B cell (primary cell): ENCODE measurements around the gene KLHDC8A. TPM values are rescaled to one million over a fixed set of nuclear protein-coding genes. Genes with fewer than 3 reads are reported as not detected.
"Not testable (repeated sequence)": the region's sequence is repeated elsewhere in the genome, so short reads cannot be mapped to it uniquely, and the experiment has no call there.

Experiments used
- ATAC-seq: fragments of 200-7000 bp; cut with Tn5 transposase; one replicate; pipeline ENCODE4 v1.10.0; 2021; ENCODE audit warnings: low read depth, mild to moderate bottlenecking, moderate number of reproducible peaks, moderate library complexity
- CTCF ChIA-PET: fragments of 350-600 bp; sonication (Branson Sonifier 250); formaldehyde crosslinking; loops from one replicate; lab custom pipeline; 2021; ENCODE audit warnings: antibody characterized with exemption, inconsistent platforms; lab: Charles Lee
- POLR2A ChIA-PET: fragments of 350-600 bp; sonication (Branson Sonifier 250); formaldehyde crosslinking; loops from one replicate; lab custom pipeline; 2021; ENCODE audit warnings: antibody characterized with exemption; lab: Charles Lee
- DNase-seq: peaks from one replicate; pipeline ENCODE4 v3.0.0; 2013
- H2AFZ ChIP-seq: 2 replicates; pipeline ENCODE4 v1.6.1; 2012; ENCODE audit warnings: mild to moderate bottlenecking, low read depth, low read length; ENCODE audit not compliant: insufficient read depth, poor library complexity, severe bottlenecking
- H3K27ac ChIP-seq, 2 donors: 1 replicate in 1 of 2; 2 replicates in 1 of 2; pipeline ENCODE4 v1.5.1; 2012 to 2013; ENCODE audit warnings: low read length in 2 of 2, mild to moderate bottlenecking in 2 of 2, moderate library complexity in 1 of 2
- H3K27me3 ChIP-seq, 4 experiments: fragments of 200-600 bp in 1 of 4; sonication (generic) in 1 of 4; replicated peaks in 1 of 4; 1 replicate in 2 of 4; 2 replicates in 2 of 4; pipeline versions ENCODE4 v1.6.1 to v1.7.0; 2013 to 2016; ENCODE audit warnings: low read length in 3 of 4, mild to moderate bottlenecking in 2 of 4, mixed read lengths in 1 of 4, moderate library complexity in 1 of 4; ENCODE audit not compliant: insufficient read depth in 4 of 4, control insufficient read depth in 3 of 4; ENCODE audit errors: control extremely low read depth in 1 of 4
- H3K36me3 ChIP-seq, 2 experiments: replicated peaks in 1 of 2; 1 replicate in 1 of 2; 2 replicates in 1 of 2; pipeline versions ENCODE4 v1.6.1 to v1.7.1; 2013; ENCODE audit warnings: low read length in 1 of 2; ENCODE audit not compliant: insufficient read depth in 2 of 2, control insufficient read depth in 1 of 2; ENCODE audit errors: control extremely low read depth in 1 of 2, extremely low read depth in 1 of 2
- H3K4me1 ChIP-seq, 2 donors: fragments of 200-600 bp in 1 of 2; sonication (generic) in 1 of 2; 1 replicate in 1 of 2; 2 replicates in 1 of 2; pipeline versions ENCODE4 v1.5.1 to v1.6.1; 2013 to 2017; ENCODE audit warnings: low read length in 2 of 2; ENCODE audit not compliant: control insufficient read depth in 2 of 2, insufficient read depth in 2 of 2
- H3K4me2 ChIP-seq: replicated peaks from 2 replicates; pipeline ENCODE3; 2012; ENCODE audit warnings: mild to moderate bottlenecking, low read depth, low read length; ENCODE audit not compliant: poor library complexity, severe bottlenecking
- H3K4me3 ChIP-seq, 5 experiments: fragments of 200-600 bp in 1 of 5; sonication (generic) in 1 of 5; 1 replicate in 3 of 5; 2 replicates in 2 of 5; pipeline versions ENCODE4 v1.5.1 to v1.7.0; 2011 to 2016; ENCODE audit warnings: low read length in 4 of 5, mild to moderate bottlenecking in 4 of 5, low read depth in 2 of 5, control low read depth in 1 of 5, moderate library complexity in 1 of 5; ENCODE audit not compliant: insufficient read depth in 1 of 5; ENCODE audit errors: control extremely low read depth in 1 of 5, extremely low read depth in 1 of 5
- H3K79me2 ChIP-seq: fragments of 200-600 bp; sonication (generic); one replicate; pipeline ENCODE4 v1.6.0; 2016; ENCODE audit warnings: low read length; ENCODE audit not compliant: control insufficient read depth, insufficient read depth
- H3K9ac ChIP-seq: fragments of 200-600 bp; sonication (generic); 2 replicates; pipeline ENCODE4 v1.6.1; 2017; ENCODE audit warnings: mild to moderate bottlenecking, low read length, moderate library complexity
- H3K9me3 ChIP-seq, 3 donors: one replicate each; pipeline versions ENCODE4 v1.6.1 to v1.7.1; 2013; ENCODE audit warnings: low read length in 2 of 3; ENCODE audit not compliant: control insufficient read depth in 2 of 3, insufficient read depth in 1 of 3; ENCODE audit errors: control extremely low read depth in 1 of 3
- H4K20me1 ChIP-seq: 2 replicates; pipeline ENCODE4 v1.6.0; 2012; ENCODE audit warnings: mild to moderate bottlenecking, low read length; ENCODE audit not compliant: insufficient read depth, control insufficient read depth, poor library complexity, severe bottlenecking
- H3K27ac Mint-ChIP-seq: one replicate; pipeline ENCODE4 v1.8.0; 2021; ENCODE audit warnings: mixed read lengths
- H3K27me3 Mint-ChIP-seq: one replicate; pipeline ENCODE4 v1.8.0; 2021; ENCODE audit warnings: mixed read lengths
- H3K4me1 Mint-ChIP-seq: one replicate; pipeline ENCODE4 v1.8.0; 2021; ENCODE audit warnings: mixed read lengths
- H3K4me3 Mint-ChIP-seq: one replicate; pipeline ENCODE4 v1.8.0; 2021; ENCODE audit warnings: mixed read lengths
- H3K9me3 Mint-ChIP-seq: one replicate; pipeline ENCODE4 v1.8.0; 2022; ENCODE audit warnings: mixed read lengths; ENCODE audit not compliant: insufficient read depth
- EZH2 ChIP-seq: IDR thresholded peaks from 2 replicates; pipeline ENCODE4 v1.6.1; 2012; ENCODE audit warnings: borderline replicate concordance, low read depth, mild to moderate bottlenecking, moderate library complexity, low read length; ENCODE audit not compliant: insufficient read depth, poor library complexity, severe bottlenecking
- WGBS: methylation state at CpG from one replicate; pipeline ENCODE4 v1.1.5; 2013; ENCODE audit warnings: missing lambda C conversion rate; ENCODE audit not compliant: insufficient coverage; 5-methylcytosine and 5-hydroxymethylcytosine counted together
- intact Hi-C: fragments of 100-400 bp; cut with micrococcal nuclease; formaldehyde crosslinking; loops from one replicate; pipeline ENCODE4 v1.10.0; 2022
- polyA plus RNA-seq: library from polyadenylated mRNA; depleted of rRNA; stranded (reverse); fragments of >200 nt; gene quantifications from 2 replicates; pipeline ENCODE4 v1.2.3, GENCODE V29; 2012
- total RNA-seq, 2 donors: library from RNA; stranded (reverse); fragments of 120-200 nt in 1 of 2; gene quantifications; 1 replicate in 1 of 2; 2 replicates in 1 of 2; pipeline versions ENCODE4 v1.2.3 to v1.2.4, GENCODE V29; 2013 to 2022
- TF ChIP-seq, protein P1 (sequence below): fragments of 200-600 bp; IDR thresholded peaks from one replicate; pipeline ENCODE4 v1.8.0; 2022; ENCODE audit warnings: antibody characterized with exemption, mild to moderate bottlenecking

The KLHDC8A gene
- total and polyA plus RNA-seq, 2 donors (not counting 1 experiment from before 2014, with no cell fraction given) = 0.39 to 0.60 TPM

DNA sequence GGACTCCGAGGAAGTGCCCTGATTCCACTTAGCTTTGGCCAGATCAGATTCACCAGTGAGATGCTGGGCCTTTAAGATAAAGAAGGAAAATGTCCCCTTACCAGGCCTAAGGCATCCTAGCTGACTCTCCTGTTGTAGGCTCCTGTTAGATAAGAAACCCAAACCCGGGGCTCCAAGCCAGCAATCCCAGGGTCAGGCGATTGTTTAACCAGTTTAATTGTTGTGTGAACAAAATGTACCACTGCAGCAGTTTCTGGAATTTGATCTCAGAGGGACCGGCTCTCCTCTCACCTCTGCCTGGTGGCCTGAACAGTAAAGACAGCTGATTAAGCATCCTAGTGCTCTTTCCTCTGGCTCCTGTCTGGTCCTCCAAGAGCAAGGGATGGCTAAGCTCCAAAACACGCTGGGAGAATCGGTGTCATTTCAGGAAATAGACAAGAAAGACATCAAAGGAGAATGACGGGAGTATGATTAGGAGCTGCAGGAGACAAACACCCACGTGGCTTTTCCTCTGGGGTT is 9.3 kb upstream of the KLHDC8A start:
- Histone ChIP-seq H2AFZ (no peak overlapping the region), H3K79me2 (no peaks in the 10 kb centered on the region), H3K4me1 (no peaks in the 10 kb centered on the region), H4K20me1 (no peaks in the 10 kb centered on the region), H3K9ac (no peak overlapping the region), H3K36me3 (no peaks in the 10 kb centered on the region), H3K27me3 (peaks cover 0 to 2% (median 0%) of the 10 kb centered on the region in 4 experiments), H3K9me3 (no peaks in the 10 kb centered on the region), H3K4me2 (no peak overlapping the region), H3K4me3 (no peak overlapping the region), H3K27ac (no peak overlapping the region)
- no peaks in the 10 kb centered on the region for H3K9me3 Mint-ChIP-seq
- ATAC-seq (no peak), DNase-seq (no peak)
- H3K27ac Mint-ChIP-seq = no peak overlapping the region
- TF ChIP-seq, protein P1, sequence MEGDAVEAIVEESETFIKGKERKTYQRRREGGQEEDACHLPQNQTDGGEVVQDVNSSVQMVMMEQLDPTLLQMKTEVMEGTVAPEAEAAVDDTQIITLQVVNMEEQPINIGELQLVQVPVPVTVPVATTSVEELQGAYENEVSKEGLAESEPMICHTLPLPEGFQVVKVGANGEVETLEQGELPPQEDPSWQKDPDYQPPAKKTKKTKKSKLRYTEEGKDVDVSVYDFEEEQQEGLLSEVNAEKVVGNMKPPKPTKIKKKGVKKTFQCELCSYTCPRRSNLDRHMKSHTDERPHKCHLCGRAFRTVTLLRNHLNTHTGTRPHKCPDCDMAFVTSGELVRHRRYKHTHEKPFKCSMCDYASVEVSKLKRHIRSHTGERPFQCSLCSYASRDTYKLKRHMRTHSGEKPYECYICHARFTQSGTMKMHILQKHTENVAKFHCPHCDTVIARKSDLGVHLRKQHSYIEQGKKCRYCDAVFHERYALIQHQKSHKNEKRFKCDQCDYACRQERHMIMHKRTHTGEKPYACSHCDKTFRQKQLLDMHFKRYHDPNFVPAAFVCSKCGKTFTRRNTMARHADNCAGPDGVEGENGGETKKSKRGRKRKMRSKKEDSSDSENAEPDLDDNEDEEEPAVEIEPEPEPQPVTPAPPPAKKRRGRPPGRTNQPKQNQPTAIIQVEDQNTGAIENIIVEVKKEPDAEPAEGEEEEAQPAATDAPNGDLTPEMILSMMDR = no peak
- no peak for TF ChIP-seq EZH2
- peaks cover 11% of the 10 kb centered on the region for H3K27me3 Mint-ChIP-seq
- intact Hi-C loops = no loop called here
- H3K4me1 Mint-ChIP-seq = no peaks in the 10 kb centered on the region
- ChIA-PET POLR2A (no interaction called here), CTCF (interaction anchor here (1.0 to 2.1 kb wide), 2 partner anchors 12 to 95 kb away, joined by 3 to 10 read pairs; no protein-coding TSS in a partner anchor)
- no peak overlapping the region for H3K4me3 Mint-ChIP-seq
- 85% methylated on average over 4 of the region's 8 CpGs for WGBS

DNA sequence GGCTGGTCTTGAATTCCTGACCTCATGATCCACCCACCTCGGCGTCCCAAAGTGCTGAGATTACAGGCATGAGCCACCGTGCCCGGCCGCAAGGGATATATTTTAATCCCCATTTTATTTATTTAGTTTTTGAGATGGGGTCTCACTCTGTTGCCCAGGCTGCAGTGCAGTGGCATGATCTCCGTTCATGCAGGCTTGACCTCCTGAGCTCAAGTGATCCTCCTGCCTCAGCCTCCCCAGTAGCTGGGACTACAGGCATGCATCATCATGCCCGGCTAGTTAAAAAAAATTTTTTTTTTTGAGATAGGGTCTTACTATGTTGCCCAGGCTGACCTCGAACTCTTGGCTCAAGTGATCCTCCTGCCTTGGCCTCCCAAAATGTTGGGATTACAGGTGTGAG is 8.4 kb upstream of the KLHDC8A start:
- H3K36me3 ChIP-seq, H3K79me2 ChIP-seq, H3K9ac ChIP-seq, H3K4me2 ChIP-seq, H4K20me1 ChIP-seq, H3K4me3 ChIP-seq, H3K9me3 Mint-ChIP-seq, H3K4me3 Mint-ChIP-seq, intact Hi-C loops, H3K4me1 ChIP-seq, H2AFZ ChIP-seq, H3K27ac Mint-ChIP-seq, ATAC-seq, H3K27me3 ChIP-seq, H3K9me3 ChIP-seq, DNase-seq, H3K4me1 Mint-ChIP-seq, H3K27ac ChIP-seq: not testable (repeated sequence)
- ChIA-PET CTCF (interaction anchor here (2.1 kb wide), 1 partner anchor 11 kb away, joined by 10 read pairs; no protein-coding TSS in a partner anchor), POLR2A (interaction anchor here (0.7 kb wide), 1 partner anchor 9 kb away, joined by 3 read pairs; no protein-coding TSS in a partner anchor)
- H3K27me3 Mint-ChIP-seq = peaks cover 11% of the 10 kb centered on the region
- 96% methylated on average over 3 of the region's 8 CpGs for WGBS
